DND-41 (cell line): Measurements from ENCODE around the gene PSENEN.

ENCODE experiments used
- ATAC-seq: fragments of 200-7000 bp; cut with Tn5 transposase; 3 replicates; pipeline ENCODE4 v1.9.1; 2021; ENCODE audit warnings: low read depth; ENCODE audit not compliant: insufficient read depth
- DNase-seq: peaks from one replicate; pipeline ENCODE4 v3.0.0-alpha.2; 2020
- H2AFZ ChIP-seq: 2 replicates; pipeline ENCODE4 v1.6.0; 2012; ENCODE audit warnings: low read depth, low read length
- H3K27ac ChIP-seq: 2 replicates; pipeline ENCODE4 v1.5.1; 2012; ENCODE audit warnings: low read length, inconsistent platforms
- H3K27me3 ChIP-seq: fragments of 200-600 bp; sonication (generic); 2 replicates; pipeline ENCODE4 v1.6.0; 2012; ENCODE audit warnings: low read length, mild to moderate bottlenecking, inconsistent platforms; ENCODE audit not compliant: insufficient read depth, poor library complexity
- H3K36me3 ChIP-seq: 2 replicates; pipeline ENCODE4 v1.5.1; 2012; ENCODE audit warnings: low read length, inconsistent platforms; ENCODE audit not compliant: insufficient read depth
- H3K4me1 ChIP-seq: 2 replicates; pipeline ENCODE4 v1.5.1; 2012; ENCODE audit warnings: mild to moderate bottlenecking, low read length; ENCODE audit not compliant: insufficient read depth
- H3K4me2 ChIP-seq: 2 replicates; pipeline ENCODE4 v1.6.0; 2012; ENCODE audit warnings: mild to moderate bottlenecking, moderate library complexity, low read length, inconsistent platforms; ENCODE audit not compliant: insufficient read depth
- H3K4me3 ChIP-seq, 2 experiments: fragments of 200-600 bp in 1 of 2; shearing (Covaris generic) in 1 of 2; 2 replicates each; pipeline ENCODE4 v1.5.1; 2012 to 2016; ENCODE audit warnings: inconsistent platforms in 2 of 2, low read length in 2 of 2, mild to moderate bottlenecking in 2 of 2, low read depth in 1 of 2, moderate library complexity in 1 of 2
- H3K79me2 ChIP-seq: 2 replicates; pipeline ENCODE4 v1.6.0; 2012; ENCODE audit warnings: low read length, inconsistent platforms; ENCODE audit not compliant: insufficient read depth
- H3K9ac ChIP-seq: 2 replicates; pipeline ENCODE4 v1.6.0; 2012; ENCODE audit warnings: low read depth, mild to moderate bottlenecking, inconsistent platforms, low read length, moderate library complexity
- H3K9me3 ChIP-seq: 2 replicates; pipeline ENCODE4 v1.5.1; 2012; ENCODE audit warnings: low read length, moderate library complexity, mild to moderate bottlenecking, inconsistent platforms; ENCODE audit not compliant: insufficient read depth, severe bottlenecking
- H4K20me1 ChIP-seq: 2 replicates; pipeline ENCODE4 v1.6.0; 2012; ENCODE audit warnings: low read length; ENCODE audit not compliant: insufficient read depth
- CTCF ChIP-seq: IDR thresholded peaks from 2 replicates; pipeline ENCODE4 v1.5.1; 2012; ENCODE audit warnings: borderline replicate concordance, low read length, moderate library complexity, mild to moderate bottlenecking; ENCODE audit not compliant: poor library complexity, severe bottlenecking; ENCODE audit errors: extremely low read depth
- EZH2 ChIP-seq: IDR thresholded peaks from 3 replicates; pipeline ENCODE4 v1.6.1; 2012; ENCODE audit warnings: borderline replicate concordance, low read depth, mild to moderate bottlenecking, moderate library complexity, low read length, inconsistent platforms; ENCODE audit not compliant: severe bottlenecking

Gene PSENEN

GRCh38 chr19:35791814-35792279, 46.4 kb downstream of the PSENEN start:
- Histone ChIP-seq H2AFZ (no peak overlapping the region), H3K36me3 (0 out of 2 replicates have a peak, but pooled peaks cover 1% of the 10 kb centered on the region), H3K27me3 (no peaks in the 10 kb centered on the region), H3K4me1 (no peaks in the 10 kb centered on the region), H3K27ac (no peak overlapping the region), H4K20me1 (peaks cover 4% of the 10 kb centered on the region), H3K4me3 (no peak overlapping the region), H3K79me2 (no peaks in the 10 kb centered on the region), H3K9me3 (no peaks in the 10 kb centered on the region), H3K9ac (no peak overlapping the region), H3K4me2 (no peak overlapping the region)
- ATAC-seq, result no peak
- no peak for TF ChIP-seq CTCF
- TF ChIP-seq EZH2, result no peak
- no peak for DNase-seq

GRCh38 chr19:35792312-35792711, 46.9 kb downstream of the PSENEN start:
- TF ChIP-seq EZH2 (no peak), CTCF (no peak)
- no peak overlapping the region for H3K4me2 ChIP-seq

DNA sequence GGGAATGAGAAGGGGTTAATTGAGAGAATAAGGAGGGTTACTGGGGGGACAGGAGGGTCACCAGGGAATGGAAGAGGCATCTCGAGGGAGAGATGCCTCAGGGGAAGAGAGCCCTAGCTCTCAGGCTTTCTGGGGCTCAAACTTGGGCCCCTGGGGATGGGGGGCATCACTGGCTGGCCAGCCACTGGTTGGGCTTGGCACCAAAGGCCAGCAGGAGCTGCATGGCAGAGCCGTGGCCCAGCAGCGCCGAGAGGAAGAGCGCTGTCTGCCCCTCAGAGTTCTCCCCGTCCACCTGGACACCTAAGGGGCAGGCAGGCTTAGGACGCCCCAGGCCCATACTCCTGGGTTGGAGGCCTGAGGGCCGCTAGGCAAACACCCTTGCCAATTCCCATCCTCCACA, 47.4 kb downstream of the PSENEN start:
- TF ChIP-seq CTCF (no peak), EZH2 (no peak)
- Histone ChIP-seq H3K9ac (no peak overlapping the region), H3K27ac (no peak overlapping the region), H4K20me1 (peaks cover 4% of the 10 kb centered on the region), H3K4me2 (no peak overlapping the region), H3K27me3 (no peaks in the 10 kb centered on the region), H3K4me1 (no peaks in the 10 kb centered on the region), H3K36me3 (no peaks in the 10 kb centered on the region), H3K9me3 (no peaks in the 10 kb centered on the region), H3K4me3 (no peak overlapping the region), H2AFZ (no peak overlapping the region), H3K79me2 (no peaks in the 10 kb centered on the region)
- ATAC-seq (no peak), DNase-seq (no peak)

More at GRCh38 chr19:35792312-35792711, 46.9 kb downstream of the PSENEN start:
- no peaks in the 10 kb centered on the region for H3K79me2 ChIP-seq
- no peaks in the 10 kb centered on the region for H3K4me1 ChIP-seq
- DNase-seq (no peak), ATAC-seq (no peak)
- no peak overlapping the region for H3K27ac ChIP-seq
- H3K9me3 ChIP-seq, result no peaks in the 10 kb centered on the region
- no peak overlapping the region for H3K9ac ChIP-seq
- peaks cover 4% of the 10 kb centered on the region for H4K20me1 ChIP-seq
- no peak overlapping the region for H2AFZ ChIP-seq
- no peaks in the 10 kb centered on the region for H3K36me3 ChIP-seq
- H3K4me3 ChIP-seq, result no peak overlapping the region
- no peaks in the 10 kb centered on the region for H3K27me3 ChIP-seq
